Calu3 (cell line): ENCODE results near the gene PPM1L. TPM values are rescaled to one million over a fixed set of nuclear protein-coding genes. Genes with fewer than 3 reads are reported as not detected.

Experiments
- BruUV-seq: library from RNA; stranded (reverse); fragments of 400-500 nt; replicated peaks from 2 replicates; lab custom pipeline; 2021; lab: Mats Ljungman, UMichigan
- CTCF ChIA-PET: fragments of 300-600 bp; sonication (Branson Sonifier 250); formaldehyde crosslinking; loops from one replicate; lab custom pipeline; 2022; ENCODE audit warnings: antibody characterized with exemption; lab: Charles Lee
- DNase-seq: peaks from one replicate; pipeline ENCODE4 v3.0.0; 2022
- H3K27ac Mint-ChIP-seq: one replicate; pipeline ENCODE4 v1.8.0; 2022; ENCODE audit warnings: mixed read lengths; ENCODE audit not compliant: unreplicated experiment
- H3K27me3 Mint-ChIP-seq: one replicate; pipeline ENCODE4 v1.8.0; 2022; ENCODE audit warnings: mixed read lengths; ENCODE audit not compliant: unreplicated experiment
- H3K36me3 Mint-ChIP-seq: one replicate; pipeline ENCODE4 v1.8.0; 2022; ENCODE audit warnings: mild to moderate bottlenecking, moderate library complexity, mixed read lengths; ENCODE audit not compliant: insufficient read depth, unreplicated experiment
- H3K4me1 Mint-ChIP-seq: one replicate; pipeline ENCODE4 v1.8.0; 2022; ENCODE audit warnings: mild to moderate bottlenecking, low read depth, mixed read lengths; ENCODE audit not compliant: unreplicated experiment
- H3K4me3 Mint-ChIP-seq: one replicate; pipeline ENCODE4 v1.8.0; 2022; ENCODE audit warnings: mild to moderate bottlenecking, low read depth, moderate library complexity, mixed read lengths; ENCODE audit not compliant: unreplicated experiment
- H3K9me3 Mint-ChIP-seq: one replicate; pipeline ENCODE4 v1.8.0; 2022; ENCODE audit warnings: low read depth, mixed read lengths; ENCODE audit not compliant: unreplicated experiment
- CTCF ChIP-seq: fragments of 200-600 bp; IDR thresholded peaks from one replicate; pipeline ENCODE4 v1.8.0; 2022; ENCODE audit warnings: antibody characterized with exemption; ENCODE audit not compliant: unreplicated experiment
- intact Hi-C: fragments of 100-400 bp; cut with micrococcal nuclease; formaldehyde crosslinking; loops from one replicate; pipeline ENCODE4 v1.10.0; 2022; ENCODE audit not compliant: unreplicated experiment
- total RNA-seq: library from RNA; stranded (reverse); gene quantifications from 2 replicates; pipeline ENCODE4 v1.2.3, GENCODE V29; 2022

PPM1L gene
- total RNA-seq, 1 experiment from 2014 or later = 18.4 TPM

- H3K9me3 Mint-ChIP-seq = no peaks in the 10 kb centered on the region
- peak; percentile 71 for TF ChIP-seq CTCF
- no peaks in the 10 kb centered on the region for H3K27me3 Mint-ChIP-seq
- H3K36me3 Mint-ChIP-seq = no peaks in the 10 kb centered on the region
- no peak for DNase-seq
- H3K4me3 Mint-ChIP-seq = no peak overlapping the region
- intact Hi-C loops = loop anchor here (5.0 kb wide), 1 partner anchor 221 kb away; no protein-coding TSS in a partner anchor
- H3K4me1 Mint-ChIP-seq = no peaks in the 10 kb centered on the region
- CTCF ChIA-PET = interaction anchor here (1.2 kb wide), 1 partner anchor 169 kb away, joined by 3 read pairs; no protein-coding TSS in a partner anchor
- no TSS peak for BruUV-seq
- no peak overlapping the region for H3K27ac Mint-ChIP-seq
These were observed 172.2 kb downstream of the PPM1L start for GRCh38 chr3:160928183-160928726.

- no peaks in the 10 kb centered on the region for H3K9me3 Mint-ChIP-seq
- no TSS peak for BruUV-seq
- no peak overlapping the region for H3K4me3 Mint-ChIP-seq
- no peak for TF ChIP-seq CTCF
- intact Hi-C loops = loop anchor here (1.0 to 5.0 kb wide), 2 partner anchors 170 to 222 kb away; no protein-coding TSS in a partner anchor
- peak; percentile 63 for DNase-seq
- no peaks in the 10 kb centered on the region for H3K4me1 Mint-ChIP-seq
- CTCF ChIA-PET = interaction anchor here (1.2 kb wide), 1 partner anchor 170 kb away, joined by 3 read pairs; no protein-coding TSS in a partner anchor
- no peak overlapping the region for H3K27ac Mint-ChIP-seq
- H3K27me3 Mint-ChIP-seq = no peaks in the 10 kb centered on the region
- no peaks in the 10 kb centered on the region for H3K36me3 Mint-ChIP-seq
These were observed 173.6 kb downstream of the PPM1L start for GRCh38 chr3:160929595-160929994.

- Mint-ChIP-seq H3K4me3 (no peak overlapping the region), H3K9me3 (no peaks in the 10 kb centered on the region), H3K27ac (no peak overlapping the region), H3K36me3 (no peaks in the 10 kb centered on the region), H3K4me1 (no peaks in the 10 kb centered on the region), H3K27me3 (no peaks in the 10 kb centered on the region)
- BruUV-seq = no TSS peak
- TF ChIP-seq CTCF = no peak
- no peak for DNase-seq
- CTCF ChIA-PET = no interaction called here
- intact Hi-C loops = no loop called here
These were observed 175.4 kb downstream of the PPM1L start for GRCh38 chr3:160931474-160931873.

GRCh38 chr3:160935413-160936095, 179.5 kb downstream of the PPM1L start:
- CTCF ChIA-PET = interaction anchor here (0.7 kb wide), 1 partner anchor 245 kb away, joined by 3 read pairs; no protein-coding TSS in a partner anchor
- BruUV-seq = no TSS peak
- DNase-seq = no peak
- intact Hi-C loops = no loop called here
- no peak for TF ChIP-seq CTCF
- H3K36me3 Mint-ChIP-seq = no peaks in the 10 kb centered on the region
- H3K27me3 Mint-ChIP-seq = no peaks in the 10 kb centered on the region
- H3K27ac Mint-ChIP-seq = no peak overlapping the region
- no peak overlapping the region for H3K4me3 Mint-ChIP-seq
- peaks cover 4% of the 10 kb centered on the region for H3K9me3 Mint-ChIP-seq
- H3K4me1 Mint-ChIP-seq = no peaks in the 10 kb centered on the region
